Neural progenitor cell (in vitro differentiated cells): Measurements from ENCODE around the gene TOR1AIP2. TPM values are rescaled to one million over a fixed set of nuclear protein-coding genes. Genes with fewer than 3 reads are reported as not detected.
A peak's percentile ranks its signal among the peaks of the same experiment; 100 is the strongest.

Experiments
- DNase-seq: peaks from one replicate; pipeline ENCODE4 v3.0.0-alpha.2; 2016; ENCODE audit warnings: low spot score
- H2AFZ ChIP-seq: fragments of 200-600 bp; sonication (generic); replicated peaks from 2 replicates; pipeline ENCODE4 v1.6.1; 2016; ENCODE audit warnings: antibody characterized with exemption
- H3F3A ChIP-seq: fragments of 200-600 bp; sonication (generic); 2 replicates; pipeline ENCODE4 v1.6.1; 2016; ENCODE audit warnings: antibody characterized with exemption, low read depth
- H3K27ac ChIP-seq: fragments of 200-600 bp; sonication (generic); 2 replicates; pipeline ENCODE4 v1.5.1; 2016; ENCODE audit warnings: mild to moderate bottlenecking
- H3K27me3 ChIP-seq: fragments of 200-600 bp; sonication (generic); 2 replicates; pipeline ENCODE4 v1.6.1; 2016; ENCODE audit warnings: mild to moderate bottlenecking, moderate library complexity
- H3K36me3 ChIP-seq: fragments of 200-600 bp; sonication (generic); 2 replicates; pipeline ENCODE4 v1.5.1; 2016
- H3K4me1 ChIP-seq: fragments of 200-600 bp; sonication (generic); 2 replicates; pipeline ENCODE4 v1.6.1; 2016; ENCODE audit warnings: mixed run types
- H3K4me2 ChIP-seq: fragments of 200-600 bp; sonication (generic); 2 replicates; pipeline ENCODE4 v1.6.1; 2016
- H3K4me3 ChIP-seq: fragments of 200-600 bp; sonication (generic); 2 replicates; pipeline ENCODE4 v1.5.1; 2016
- H3K79me2 ChIP-seq: fragments of 200-600 bp; sonication (generic); 2 replicates; pipeline ENCODE4 v1.6.1; 2016; ENCODE audit warnings: low read depth
- H3K9ac ChIP-seq: fragments of 200-600 bp; sonication (generic); 2 replicates; pipeline ENCODE4 v1.6.1; 2016
- H3K9me3 ChIP-seq: fragments of 200-600 bp; sonication (generic); 2 replicates; pipeline ENCODE4 v1.5.1; 2016; ENCODE audit warnings: low read depth
- H4K20me1 ChIP-seq: fragments of 200-600 bp; sonication (generic); 2 replicates; pipeline ENCODE4 v1.6.1; 2016; ENCODE audit warnings: low read depth
- H3K27ac Mint-ChIP-seq: 3 replicates; pipeline ENCODE4 v1.8.0; 2021; ENCODE audit warnings: mixed read lengths
- H3K27me3 Mint-ChIP-seq: 2 replicates; pipeline ENCODE4 v1.8.0; 2022; ENCODE audit warnings: low read depth, mild to moderate bottlenecking, inconsistent platforms, moderate library complexity, mixed read lengths; ENCODE audit not compliant: insufficient read depth
- H3K36me3 Mint-ChIP-seq: 3 replicates; pipeline ENCODE4 v1.8.0; 2021; ENCODE audit warnings: mixed read lengths
- H3K4me1 Mint-ChIP-seq: 3 replicates; pipeline ENCODE4 v1.8.0; 2021; ENCODE audit warnings: mixed read lengths
- H3K4me3 Mint-ChIP-seq: 3 replicates; pipeline ENCODE4 v1.8.0; 2021; ENCODE audit warnings: mild to moderate bottlenecking, moderate library complexity, mixed read lengths
- H3K9me3 Mint-ChIP-seq: 3 replicates; pipeline ENCODE4 v1.8.0; 2020; ENCODE audit warnings: mixed read lengths
- EZH2 ChIP-seq: fragments of 200-600 bp; sonication (generic); IDR thresholded peaks from 2 replicates; pipeline ENCODE4 v1.6.1; 2017; ENCODE audit warnings: antibody characterized with exemption, mild to moderate bottlenecking, moderate library complexity
- EZH2phosphoT487 ChIP-seq: fragments of 200-600 bp; sonication (generic); IDR thresholded peaks from 2 replicates; pipeline ENCODE4 v1.6.1; 2017; ENCODE audit warnings: antibody characterized with exemption
- total RNA-seq: library from RNA; depleted of rRNA; stranded (reverse); fragments of >200 nt; gene quantifications from 2 replicates; pipeline ENCODE4 v1.2.3, GENCODE V29; 2015; ENCODE audit warnings: low replicate concordance
- TF ChIP-seq, protein P1 (sequence below): fragments of 200-600 bp; sonication (generic); IDR thresholded peaks from 2 replicates; pipeline ENCODE4 v1.5.1; 2017; ENCODE audit warnings: antibody characterized with exemption, mild to moderate bottlenecking

Gene TOR1AIP2
- total RNA-seq, 1 donor from 2014 or later: 89.5 TPM

DNA sequence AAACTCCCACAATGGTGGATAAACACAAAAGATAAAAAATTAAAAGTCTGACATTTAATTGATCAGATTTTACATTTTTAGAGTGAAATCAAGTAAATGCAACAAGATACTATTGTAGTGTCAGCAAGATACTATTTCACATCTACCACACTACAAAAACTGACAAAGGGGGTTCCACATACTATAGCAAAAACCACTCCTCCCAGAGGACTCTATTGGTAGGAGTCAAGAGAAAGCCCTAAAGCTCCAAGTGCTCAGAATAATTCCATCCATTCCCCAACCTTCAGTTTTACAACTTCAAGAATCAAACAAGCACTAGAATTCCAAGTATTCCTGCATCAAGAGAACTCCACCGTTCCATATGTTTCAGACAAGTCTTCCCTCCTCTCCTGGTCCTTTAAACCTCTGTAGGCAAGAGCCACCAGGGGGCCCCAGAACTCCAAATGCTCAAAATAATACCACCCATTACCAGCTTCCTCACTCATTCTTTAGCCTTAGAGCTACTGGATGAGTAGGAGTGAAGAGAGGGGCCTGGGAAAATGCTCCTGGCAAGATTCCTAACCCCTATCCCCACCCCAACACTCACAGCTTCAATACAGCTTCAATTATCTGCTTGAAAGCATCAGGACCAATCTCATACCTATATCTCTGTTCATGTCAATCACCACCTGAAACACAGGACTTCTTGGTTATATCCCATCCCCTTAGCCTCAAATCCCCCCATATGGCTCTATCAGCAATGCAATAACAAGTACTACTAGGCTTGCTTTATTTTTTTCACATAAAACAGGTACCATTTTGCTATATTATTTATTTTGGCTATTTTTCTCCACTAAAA is 9.9 kb downstream of the TOR1AIP2 start:
- Histone ChIP-seq H3K9ac (no peak overlapping the region), H4K20me1 (peaks cover 20% of the 10 kb centered on the region), H3K4me2 (no peak overlapping the region), H3F3A (no peaks in the 10 kb centered on the region), H3K36me3 (peaks cover 5% of the 10 kb centered on the region), H3K27me3 (no peaks in the 10 kb centered on the region), H3K79me2 (peaks cover 74% of the 10 kb centered on the region), H3K27ac (no peak overlapping the region), H2AFZ (no peak overlapping the region), H3K4me3 (no peak overlapping the region), H3K9me3 (no peaks in the 10 kb centered on the region), H3K4me1 (no peaks in the 10 kb centered on the region)
- Mint-ChIP-seq H3K4me1 (peaks cover 13% of the 10 kb centered on the region), H3K9me3 (no peaks in the 10 kb centered on the region), H3K27ac (no peak overlapping the region), H3K36me3 (peaks cover 48% of the 10 kb centered on the region), H3K4me3 (no peak overlapping the region), H3K27me3 (no peaks in the 10 kb centered on the region)
- DNase-seq: peak; percentile 74
- TF ChIP-seq EZH2phosphoT487: no peak
- TF ChIP-seq EZH2: no peak
- TF ChIP-seq, protein P1, sequence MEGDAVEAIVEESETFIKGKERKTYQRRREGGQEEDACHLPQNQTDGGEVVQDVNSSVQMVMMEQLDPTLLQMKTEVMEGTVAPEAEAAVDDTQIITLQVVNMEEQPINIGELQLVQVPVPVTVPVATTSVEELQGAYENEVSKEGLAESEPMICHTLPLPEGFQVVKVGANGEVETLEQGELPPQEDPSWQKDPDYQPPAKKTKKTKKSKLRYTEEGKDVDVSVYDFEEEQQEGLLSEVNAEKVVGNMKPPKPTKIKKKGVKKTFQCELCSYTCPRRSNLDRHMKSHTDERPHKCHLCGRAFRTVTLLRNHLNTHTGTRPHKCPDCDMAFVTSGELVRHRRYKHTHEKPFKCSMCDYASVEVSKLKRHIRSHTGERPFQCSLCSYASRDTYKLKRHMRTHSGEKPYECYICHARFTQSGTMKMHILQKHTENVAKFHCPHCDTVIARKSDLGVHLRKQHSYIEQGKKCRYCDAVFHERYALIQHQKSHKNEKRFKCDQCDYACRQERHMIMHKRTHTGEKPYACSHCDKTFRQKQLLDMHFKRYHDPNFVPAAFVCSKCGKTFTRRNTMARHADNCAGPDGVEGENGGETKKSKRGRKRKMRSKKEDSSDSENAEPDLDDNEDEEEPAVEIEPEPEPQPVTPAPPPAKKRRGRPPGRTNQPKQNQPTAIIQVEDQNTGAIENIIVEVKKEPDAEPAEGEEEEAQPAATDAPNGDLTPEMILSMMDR: peak; percentile 77

DNA sequence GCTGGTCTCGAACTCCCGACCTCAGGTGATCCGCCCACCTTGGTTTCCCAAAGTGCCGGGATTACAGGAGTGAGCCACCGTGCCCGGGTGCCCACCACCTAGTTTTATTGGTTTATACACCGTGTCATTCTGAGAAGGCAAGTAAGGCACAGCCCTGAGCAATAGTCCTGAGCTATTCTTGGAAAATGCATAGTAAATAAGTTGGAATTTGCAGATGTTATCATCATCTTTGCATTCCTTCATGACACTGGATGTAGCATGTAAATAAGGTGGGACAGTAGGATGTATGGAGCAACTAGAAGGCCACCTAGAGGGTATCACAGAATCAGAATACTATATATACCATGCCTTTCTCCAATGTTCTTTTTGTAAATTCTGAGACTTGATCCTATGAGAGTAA is 11.0 kb downstream of the TOR1AIP2 start:
- no peaks in the 10 kb centered on the region for H3K4me1 ChIP-seq
- peaks cover 16% of the 10 kb centered on the region for H4K20me1 ChIP-seq
- no peaks in the 10 kb centered on the region for H3K27me3 ChIP-seq
- Mint-ChIP-seq H3K4me1 (peaks cover 10% of the 10 kb centered on the region), H3K27me3 (no peaks in the 10 kb centered on the region), H3K4me3 (no peak overlapping the region), H3K9me3 (no peaks in the 10 kb centered on the region), H3K27ac (no peak overlapping the region), H3K36me3 (peaks cover 47% of the 10 kb centered on the region)
- H3K36me3 ChIP-seq: peaks cover 5% of the 10 kb centered on the region
- peaks cover 65% of the 10 kb centered on the region for H3K79me2 ChIP-seq
- no peak overlapping the region for H3K4me2 ChIP-seq
- H3K9ac ChIP-seq: no peak overlapping the region
- H3K4me3 ChIP-seq: no peak overlapping the region
- TF ChIP-seq EZH2phosphoT487 (no peak), EZH2 (no peak)
- TF ChIP-seq, protein P1: no peak
- no peak overlapping the region for H2AFZ ChIP-seq
- H3K27ac ChIP-seq: no peak overlapping the region
- H3K9me3 ChIP-seq: no peaks in the 10 kb centered on the region
- no peaks in the 10 kb centered on the region for H3F3A ChIP-seq
- no peak for DNase-seq

DNA sequence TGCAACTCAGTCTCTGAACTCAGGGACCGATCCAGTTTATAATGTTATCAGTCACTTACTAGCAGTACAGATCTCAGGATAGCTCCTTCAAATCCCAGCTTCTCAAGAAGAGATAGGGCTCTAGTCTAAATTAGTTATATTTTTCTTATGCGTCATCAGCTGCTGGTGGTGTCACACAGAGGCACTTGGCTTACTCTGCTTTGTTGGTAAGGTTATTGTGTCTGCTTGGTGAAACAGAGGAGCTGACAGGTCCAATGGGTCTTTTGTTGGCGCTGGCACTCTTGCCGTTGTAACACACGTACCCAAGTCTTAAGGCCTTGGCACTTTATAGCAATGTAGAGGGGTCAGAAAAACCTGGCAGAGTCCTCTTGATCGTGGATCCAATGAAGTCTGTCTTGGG is 12.2 kb downstream of the TOR1AIP2 start:
- no peaks in the 10 kb centered on the region for H3F3A ChIP-seq
- H4K20me1 ChIP-seq: peaks cover 16% of the 10 kb centered on the region
- no peak overlapping the region for H2AFZ ChIP-seq
- no peak overlapping the region for H3K4me3 Mint-ChIP-seq
- peaks cover 42% of the 10 kb centered on the region for H3K36me3 Mint-ChIP-seq
- no peak for DNase-seq
- no peaks in the 10 kb centered on the region for H3K27me3 ChIP-seq
- peaks cover 5% of the 10 kb centered on the region for H3K36me3 ChIP-seq
- no peak overlapping the region for H3K9ac ChIP-seq
- no peak overlapping the region for H3K4me2 ChIP-seq
- H3K9me3 Mint-ChIP-seq: no peaks in the 10 kb centered on the region
- peaks cover 52% of the 10 kb centered on the region for H3K79me2 ChIP-seq
- no peaks in the 10 kb centered on the region for H3K27me3 Mint-ChIP-seq
- H3K9me3 ChIP-seq: no peaks in the 10 kb centered on the region
- H3K4me1 ChIP-seq: no peaks in the 10 kb centered on the region
- no peak for TF ChIP-seq EZH2phosphoT487
- no peak for TF ChIP-seq EZH2
- TF ChIP-seq, protein P1: no peak
- H3K27ac ChIP-seq: no peak overlapping the region
- H3K27ac Mint-ChIP-seq: no peak overlapping the region
- no peak overlapping the region for H3K4me3 ChIP-seq
- H3K4me1 Mint-ChIP-seq: peaks cover 11% of the 10 kb centered on the region
